GM23338 (cell line): Measurements from ENCODE around the gene ARID1B. TPM values are rescaled to one million over a fixed set of nuclear protein-coding genes. Genes with fewer than 3 reads are reported as not detected.

Experiments
- ATAC-seq: fragments of 200-7000 bp; cut with Tn5 transposase; 3 replicates; pipeline ENCODE4 v1.9.1; 2020
- DNase-seq: peaks from one replicate; pipeline ENCODE4 v3.0.0-alpha.2; 2015; ENCODE audit warnings: low spot score
- H2AFZ ChIP-seq: fragments of 200-600 bp; sonication (generic); 2 replicates; pipeline ENCODE4 v1.8.0; 2016; ENCODE audit warnings: antibody characterized with exemption, mild to moderate bottlenecking, moderate library complexity
- H3F3A ChIP-seq: fragments of 200-600 bp; sonication (generic); replicated peaks from 2 replicates; pipeline ENCODE4 v1.8.0; 2017; ENCODE audit warnings: antibody characterized with exemption, mixed run types, low read depth
- H3K27ac ChIP-seq: fragments of 200-600 bp; sonication (generic); 2 replicates; pipeline ENCODE4 v1.6.1; 2016; ENCODE audit warnings: low read depth
- H3K27me3 ChIP-seq: fragments of 200-600 bp; sonication (generic); 2 replicates; pipeline ENCODE4 v1.8.0; 2016; ENCODE audit warnings: mild to moderate bottlenecking, mixed run types, moderate library complexity; ENCODE audit not compliant: insufficient read depth
- H3K36me3 ChIP-seq: fragments of 200-600 bp; sonication (generic); 2 replicates; pipeline ENCODE4 v1.8.0; 2016; ENCODE audit warnings: mild to moderate bottlenecking; ENCODE audit not compliant: insufficient read depth
- H3K4me1 ChIP-seq: fragments of 200-600 bp; sonication (generic); 2 replicates; pipeline ENCODE4 v1.8.0; 2016; ENCODE audit warnings: mild to moderate bottlenecking, moderate library complexity; ENCODE audit not compliant: insufficient read depth
- H3K4me2 ChIP-seq: fragments of 200-600 bp; sonication (generic); 2 replicates; pipeline ENCODE4 v1.7.1; 2017; ENCODE audit warnings: mixed run types
- H3K4me3 ChIP-seq: fragments of 200-600 bp; sonication (generic); 2 replicates; pipeline ENCODE4 v1.6.1; 2016; ENCODE audit warnings: mixed run types
- H3K79me2 ChIP-seq: fragments of 200-600 bp; sonication (generic); replicated peaks from 2 replicates; pipeline ENCODE4 v1.8.0; 2017; ENCODE audit warnings: mild to moderate bottlenecking; ENCODE audit not compliant: insufficient read depth
- H3K9me2 ChIP-seq: fragments of 200-600 bp; sonication (generic); 2 replicates; pipeline ENCODE4 v1.8.0; 2017; ENCODE audit not compliant: insufficient read depth
- H4K20me1 ChIP-seq: fragments of 200-600 bp; sonication (generic); replicated peaks from 2 replicates; pipeline ENCODE4 v1.8.0; 2017; ENCODE audit warnings: mild to moderate bottlenecking; ENCODE audit not compliant: insufficient read depth
- H3K27ac Mint-ChIP-seq: 2 replicates; pipeline ENCODE4 v1.8.0; 2020; ENCODE audit warnings: inconsistent platforms, mild to moderate bottlenecking, moderate library complexity, mixed read lengths
- H3K27me3 Mint-ChIP-seq: 3 replicates; pipeline ENCODE4 v1.8.0; 2022; ENCODE audit warnings: low read depth, mild to moderate bottlenecking, moderate library complexity, mixed read lengths, inconsistent platforms; ENCODE audit not compliant: insufficient read depth, poor library complexity
- H3K36me3 Mint-ChIP-seq: 3 replicates; pipeline ENCODE4 v1.8.0; 2021; ENCODE audit warnings: low read depth, mild to moderate bottlenecking, inconsistent platforms, moderate library complexity, mixed read lengths
- H3K4me1 Mint-ChIP-seq: 3 replicates; pipeline ENCODE4 v1.8.0; 2020; ENCODE audit warnings: mild to moderate bottlenecking, inconsistent platforms, mixed read lengths
- H3K4me3 Mint-ChIP-seq: 3 replicates; pipeline ENCODE4 v1.8.0; 2021; ENCODE audit warnings: moderate library complexity, mild to moderate bottlenecking, inconsistent platforms, mixed read lengths
- H3K9me3 Mint-ChIP-seq: 3 replicates; pipeline ENCODE4 v1.8.0; 2020; ENCODE audit warnings: moderate library complexity, mild to moderate bottlenecking, inconsistent platforms, mixed read lengths
- CREB1 ChIP-seq: fragments of 250-450 bp; sonication (Bioruptor Pico); IDR thresholded peaks from 2 replicates; pipeline ENCODE4 v1.5.0; 2020; ENCODE audit warnings: low read depth, mild to moderate bottlenecking, moderate library complexity
- EZH2 ChIP-seq: fragments of 200-600 bp; sonication (generic); IDR thresholded peaks from one replicate; pipeline ENCODE4 v1.8.0; 2017; ENCODE audit warnings: antibody characterized with exemption, mild to moderate bottlenecking, low read depth; ENCODE audit not compliant: unreplicated experiment
- EZH2phosphoT487 ChIP-seq: fragments of 200-600 bp; sonication (generic); IDR thresholded peaks from one replicate; pipeline ENCODE4 v1.8.1; 2018; ENCODE audit warnings: antibody characterized with exemption; ENCODE audit not compliant: unreplicated experiment
- JUNB ChIP-seq: IDR thresholded peaks from one replicate; pipeline ENCODE4 v1.6.1; 2016; ENCODE audit warnings: antibody characterized with exemption; ENCODE audit not compliant: unreplicated experiment
- NANOG ChIP-seq: IDR thresholded peaks from 2 replicates; pipeline ENCODE4 v1.6.1; 2016; ENCODE audit warnings: antibody characterized with exemption, borderline replicate concordance
- POLR2AphosphoS5 ChIP-seq: IDR thresholded peaks from 2 replicates; pipeline ENCODE4 v1.6.1; 2016; ENCODE audit warnings: antibody characterized with exemption, low read depth
- STAT1 ChIP-seq: IDR thresholded peaks from one replicate; pipeline ENCODE4 v1.6.1; 2016; ENCODE audit warnings: antibody characterized with exemption; ENCODE audit not compliant: unreplicated experiment
- ZNF114 ChIP-seq: fragments of 250-450 bp; sonication (Bioruptor Pico); IDR thresholded peaks from 2 replicates; pipeline ENCODE4 v1.5.0; 2020; ENCODE audit warnings: mild to moderate bottlenecking, moderate library complexity
- ZNF331 ChIP-seq: fragments of 250-450 bp; sonication (Bioruptor Pico); IDR thresholded peaks from 2 replicates; pipeline ENCODE4 v1.5.0; 2020; ENCODE audit warnings: low read depth, mild to moderate bottlenecking, moderate library complexity
- polyA plus RNA-seq: library from polyadenylated mRNA; unstranded; fragments of >200 nt; fragmentation: Nextera tagmentation; extraction: Ambion mirVana; gene quantifications from 2 replicates; pipeline ENCODE4 v1.2.1, GENCODE V29; 2016
- total RNA-seq: library from RNA; depleted of rRNA; stranded (reverse); fragments of >200 nt; shearing (Covaris generic); gene quantifications from 2 replicates; pipeline ENCODE4 v1.2.3, GENCODE V29; 2014
- TF ChIP-seq, protein P1 (sequence below), 2 experiments: fragments of 200-600 bp in 1 of 2; sonication (generic) in 1 of 2; conservative IDR thresholded peaks; 2 replicates each; pipeline versions ENCODE4 v1.5.1 to v1.6.1; 2016 to 2017; ENCODE audit warnings: antibody characterized with exemption in 2 of 2, low read depth in 2 of 2, mild to moderate bottlenecking in 2 of 2, moderate library complexity in 1 of 2
- TF ChIP-seq, protein P2 (sequence below): IDR thresholded peaks from 2 replicates; pipeline ENCODE4 v1.6.1; 2016; ENCODE audit warnings: antibody characterized with exemption
- TF ChIP-seq, protein P3 (sequence below): fragments of 250-450 bp; sonication (Bioruptor Pico); IDR thresholded peaks from 2 replicates; pipeline ENCODE4 v1.5.0; 2020; ENCODE audit warnings: mild to moderate bottlenecking, moderate library complexity
- TF ChIP-seq, protein P4 (sequence below): IDR thresholded peaks from one replicate; pipeline ENCODE4 v1.6.1; 2018; ENCODE audit warnings: antibody characterized with exemption; ENCODE audit not compliant: unreplicated experiment

The ARID1B gene
- total and polyA plus RNA-seq, 2 experiments from 2014 or later: 59.3 to 72.2 TPM

- Histone ChIP-seq H2AFZ (no peak overlapping the region), H3K36me3 (no peaks in the 10 kb centered on the region), H4K20me1 (no peaks in the 10 kb centered on the region; the same call in 1 of the 2 replicates), H3K27ac (peak overlapping the region; percentile 72; the same call in 1 of the 2 replicates), H3K9me2 (no peaks in the 10 kb centered on the region), H3K79me2 (peaks cover 98% of the 10 kb centered on the region), H3K4me1 (peaks cover 44% of the 10 kb centered on the region), H3K4me2 (no peak overlapping the region), H3K4me3 (no peak overlapping the region), H3F3A (no peaks in the 10 kb centered on the region), H3K27me3 (no peaks in the 10 kb centered on the region)
- Mint-ChIP-seq H3K27ac (no peak overlapping the region), H3K4me3 (no peak overlapping the region), H3K27me3 (peaks cover 1% of the 10 kb centered on the region), H3K9me3 (no peaks in the 10 kb centered on the region; the same call in 2 of the 3 replicates), H3K4me1 (peaks cover 39% of the 10 kb centered on the region), H3K36me3 (peaks cover 4% of the 10 kb centered on the region; the same call in 1 of the 3 replicates)
- ATAC-seq (peak; percentile 48), DNase-seq (no peak)
- no peak for TF ChIP-seq STAT1
- no peak for TF ChIP-seq POLR2AphosphoS5
- TF ChIP-seq, protein P1, sequence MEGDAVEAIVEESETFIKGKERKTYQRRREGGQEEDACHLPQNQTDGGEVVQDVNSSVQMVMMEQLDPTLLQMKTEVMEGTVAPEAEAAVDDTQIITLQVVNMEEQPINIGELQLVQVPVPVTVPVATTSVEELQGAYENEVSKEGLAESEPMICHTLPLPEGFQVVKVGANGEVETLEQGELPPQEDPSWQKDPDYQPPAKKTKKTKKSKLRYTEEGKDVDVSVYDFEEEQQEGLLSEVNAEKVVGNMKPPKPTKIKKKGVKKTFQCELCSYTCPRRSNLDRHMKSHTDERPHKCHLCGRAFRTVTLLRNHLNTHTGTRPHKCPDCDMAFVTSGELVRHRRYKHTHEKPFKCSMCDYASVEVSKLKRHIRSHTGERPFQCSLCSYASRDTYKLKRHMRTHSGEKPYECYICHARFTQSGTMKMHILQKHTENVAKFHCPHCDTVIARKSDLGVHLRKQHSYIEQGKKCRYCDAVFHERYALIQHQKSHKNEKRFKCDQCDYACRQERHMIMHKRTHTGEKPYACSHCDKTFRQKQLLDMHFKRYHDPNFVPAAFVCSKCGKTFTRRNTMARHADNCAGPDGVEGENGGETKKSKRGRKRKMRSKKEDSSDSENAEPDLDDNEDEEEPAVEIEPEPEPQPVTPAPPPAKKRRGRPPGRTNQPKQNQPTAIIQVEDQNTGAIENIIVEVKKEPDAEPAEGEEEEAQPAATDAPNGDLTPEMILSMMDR (conservative IDR thresholded peaks at IDR 0.05; ENCODE audit: low read depth in 2 of 2): no peak
- TF ChIP-seq ZNF331 (CRISPR knock-in tag): no peak
- TF ChIP-seq, protein P2, sequence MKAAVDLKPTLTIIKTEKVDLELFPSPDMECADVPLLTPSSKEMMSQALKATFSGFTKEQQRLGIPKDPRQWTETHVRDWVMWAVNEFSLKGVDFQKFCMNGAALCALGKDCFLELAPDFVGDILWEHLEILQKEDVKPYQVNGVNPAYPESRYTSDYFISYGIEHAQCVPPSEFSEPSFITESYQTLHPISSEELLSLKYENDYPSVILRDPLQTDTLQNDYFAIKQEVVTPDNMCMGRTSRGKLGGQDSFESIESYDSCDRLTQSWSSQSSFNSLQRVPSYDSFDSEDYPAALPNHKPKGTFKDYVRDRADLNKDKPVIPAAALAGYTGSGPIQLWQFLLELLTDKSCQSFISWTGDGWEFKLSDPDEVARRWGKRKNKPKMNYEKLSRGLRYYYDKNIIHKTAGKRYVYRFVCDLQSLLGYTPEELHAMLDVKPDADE: no peak
- TF ChIP-seq EZH2: no peak
- TF ChIP-seq CREB1 (CRISPR knock-in tag): no peak
- TF ChIP-seq, protein P3, sequence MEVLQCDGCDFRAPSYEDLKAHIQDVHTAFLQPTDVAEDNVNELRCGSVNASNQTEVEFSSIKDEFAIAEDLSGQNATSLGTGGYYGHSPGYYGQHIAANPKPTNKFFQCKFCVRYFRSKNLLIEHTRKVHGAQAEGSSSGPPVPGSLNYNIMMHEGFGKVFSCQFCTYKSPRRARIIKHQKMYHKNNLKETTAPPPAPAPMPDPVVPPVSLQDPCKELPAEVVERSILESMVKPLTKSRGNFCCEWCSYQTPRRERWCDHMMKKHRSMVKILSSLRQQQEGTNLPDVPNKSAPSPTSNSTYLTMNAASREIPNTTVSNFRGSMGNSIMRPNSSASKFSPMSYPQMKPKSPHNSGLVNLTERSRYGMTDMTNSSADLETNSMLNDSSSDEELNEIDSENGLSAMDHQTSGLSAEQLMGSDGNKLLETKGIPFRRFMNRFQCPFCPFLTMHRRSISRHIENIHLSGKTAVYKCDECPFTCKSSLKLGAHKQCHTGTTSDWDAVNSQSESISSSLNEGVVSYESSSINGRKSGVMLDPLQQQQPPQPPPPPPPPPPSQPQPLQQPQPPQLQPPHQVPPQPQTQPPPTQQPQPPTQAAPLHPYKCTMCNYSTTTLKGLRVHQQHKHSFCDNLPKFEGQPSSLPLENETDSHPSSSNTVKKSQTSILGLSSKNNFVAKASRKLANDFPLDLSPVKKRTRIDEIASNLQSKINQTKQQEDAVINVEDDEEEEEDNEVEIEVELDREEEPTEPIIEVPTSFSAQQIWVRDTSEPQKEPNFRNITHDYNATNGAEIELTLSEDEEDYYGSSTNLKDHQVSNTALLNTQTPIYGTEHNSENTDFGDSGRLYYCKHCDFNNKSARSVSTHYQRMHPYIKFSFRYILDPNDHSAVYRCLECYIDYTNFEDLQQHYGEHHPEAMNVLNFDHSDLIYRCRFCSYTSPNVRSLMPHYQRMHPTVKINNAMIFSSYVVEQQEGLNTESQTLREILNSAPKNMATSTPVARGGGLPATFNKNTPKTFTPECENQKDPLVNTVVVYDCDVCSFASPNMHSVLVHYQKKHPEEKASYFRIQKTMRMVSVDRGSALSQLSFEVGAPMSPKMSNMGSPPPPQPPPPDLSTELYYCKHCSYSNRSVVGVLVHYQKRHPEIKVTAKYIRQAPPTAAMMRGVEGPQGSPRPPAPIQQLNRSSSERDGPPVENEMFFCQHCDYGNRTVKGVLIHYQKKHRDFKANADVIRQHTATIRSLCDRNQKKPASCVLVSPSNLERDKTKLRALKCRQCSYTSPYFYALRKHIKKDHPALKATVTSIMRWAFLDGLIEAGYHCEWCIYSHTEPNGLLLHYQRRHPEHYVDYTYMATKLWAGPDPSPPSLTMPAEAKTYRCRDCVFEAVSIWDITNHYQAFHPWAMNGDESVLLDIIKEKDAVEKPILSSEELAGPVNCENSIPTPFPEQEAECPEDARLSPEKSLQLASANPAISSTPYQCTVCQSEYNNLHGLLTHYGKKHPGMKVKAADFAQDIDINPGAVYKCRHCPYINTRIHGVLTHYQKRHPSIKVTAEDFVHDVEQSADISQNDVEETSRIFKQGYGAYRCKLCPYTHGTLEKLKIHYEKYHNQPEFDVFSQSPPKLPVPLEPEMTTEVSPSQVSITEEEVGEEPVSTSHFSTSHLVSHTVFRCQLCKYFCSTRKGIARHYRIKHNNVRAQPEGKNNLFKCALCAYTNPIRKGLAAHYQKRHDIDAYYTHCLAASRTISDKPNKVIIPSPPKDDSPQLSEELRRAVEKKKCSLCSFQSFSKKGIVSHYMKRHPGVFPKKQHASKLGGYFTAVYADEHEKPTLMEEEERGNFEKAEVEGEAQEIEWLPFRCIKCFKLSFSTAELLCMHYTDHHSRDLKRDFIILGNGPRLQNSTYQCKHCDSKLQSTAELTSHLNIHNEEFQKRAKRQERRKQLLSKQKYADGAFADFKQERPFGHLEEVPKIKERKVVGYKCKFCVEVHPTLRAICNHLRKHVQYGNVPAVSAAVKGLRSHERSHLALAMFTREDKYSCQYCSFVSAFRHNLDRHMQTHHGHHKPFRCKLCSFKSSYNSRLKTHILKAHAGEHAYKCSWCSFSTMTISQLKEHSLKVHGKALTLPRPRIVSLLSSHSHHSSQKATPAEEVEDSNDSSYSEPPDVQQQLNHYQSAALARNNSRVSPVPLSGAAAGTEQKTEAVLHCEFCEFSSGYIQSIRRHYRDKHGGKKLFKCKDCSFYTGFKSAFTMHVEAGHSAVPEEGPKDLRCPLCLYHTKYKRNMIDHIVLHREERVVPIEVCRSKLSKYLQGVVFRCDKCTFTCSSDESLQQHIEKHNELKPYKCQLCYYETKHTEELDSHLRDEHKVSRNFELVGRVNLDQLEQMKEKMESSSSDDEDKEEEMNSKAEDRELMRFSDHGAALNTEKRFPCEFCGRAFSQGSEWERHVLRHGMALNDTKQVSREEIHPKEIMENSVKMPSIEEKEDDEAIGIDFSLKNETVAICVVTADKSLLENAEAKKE (CRISPR knock-in tag): no peak
- TF ChIP-seq ZNF114: no peak
- TF ChIP-seq JUNB: no peak
- TF ChIP-seq EZH2phosphoT487: no peak
- no peak for TF ChIP-seq NANOG
- TF ChIP-seq, protein P4, sequence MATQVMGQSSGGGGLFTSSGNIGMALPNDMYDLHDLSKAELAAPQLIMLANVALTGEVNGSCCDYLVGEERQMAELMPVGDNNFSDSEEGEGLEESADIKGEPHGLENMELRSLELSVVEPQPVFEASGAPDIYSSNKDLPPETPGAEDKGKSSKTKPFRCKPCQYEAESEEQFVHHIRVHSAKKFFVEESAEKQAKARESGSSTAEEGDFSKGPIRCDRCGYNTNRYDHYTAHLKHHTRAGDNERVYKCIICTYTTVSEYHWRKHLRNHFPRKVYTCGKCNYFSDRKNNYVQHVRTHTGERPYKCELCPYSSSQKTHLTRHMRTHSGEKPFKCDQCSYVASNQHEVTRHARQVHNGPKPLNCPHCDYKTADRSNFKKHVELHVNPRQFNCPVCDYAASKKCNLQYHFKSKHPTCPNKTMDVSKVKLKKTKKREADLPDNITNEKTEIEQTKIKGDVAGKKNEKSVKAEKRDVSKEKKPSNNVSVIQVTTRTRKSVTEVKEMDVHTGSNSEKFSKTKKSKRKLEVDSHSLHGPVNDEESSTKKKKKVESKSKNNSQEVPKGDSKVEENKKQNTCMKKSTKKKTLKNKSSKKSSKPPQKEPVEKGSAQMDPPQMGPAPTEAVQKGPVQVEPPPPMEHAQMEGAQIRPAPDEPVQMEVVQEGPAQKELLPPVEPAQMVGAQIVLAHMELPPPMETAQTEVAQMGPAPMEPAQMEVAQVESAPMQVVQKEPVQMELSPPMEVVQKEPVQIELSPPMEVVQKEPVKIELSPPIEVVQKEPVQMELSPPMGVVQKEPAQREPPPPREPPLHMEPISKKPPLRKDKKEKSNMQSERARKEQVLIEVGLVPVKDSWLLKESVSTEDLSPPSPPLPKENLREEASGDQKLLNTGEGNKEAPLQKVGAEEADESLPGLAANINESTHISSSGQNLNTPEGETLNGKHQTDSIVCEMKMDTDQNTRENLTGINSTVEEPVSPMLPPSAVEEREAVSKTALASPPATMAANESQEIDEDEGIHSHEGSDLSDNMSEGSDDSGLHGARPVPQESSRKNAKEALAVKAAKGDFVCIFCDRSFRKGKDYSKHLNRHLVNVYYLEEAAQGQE: no peak
Measured at GRCh38 chr6:157008568-157008967, 231.4 kb downstream of the ARID1B start.
